Measurements from ENCODE around the gene TRIM43B. TPM values are rescaled to one million over a fixed set of nuclear protein-coding genes. Genes with fewer than 3 reads are reported as not detected.
A peak's percentile ranks its signal among the peaks of the same experiment; 100 is the strongest.
"Not testable (repeated sequence)": the region's sequence is repeated elsewhere in the genome, so short reads cannot be mapped to it uniquely, and the experiment has no call there.

The TRIM43B gene
- total RNA-seq: not detected

DNA sequence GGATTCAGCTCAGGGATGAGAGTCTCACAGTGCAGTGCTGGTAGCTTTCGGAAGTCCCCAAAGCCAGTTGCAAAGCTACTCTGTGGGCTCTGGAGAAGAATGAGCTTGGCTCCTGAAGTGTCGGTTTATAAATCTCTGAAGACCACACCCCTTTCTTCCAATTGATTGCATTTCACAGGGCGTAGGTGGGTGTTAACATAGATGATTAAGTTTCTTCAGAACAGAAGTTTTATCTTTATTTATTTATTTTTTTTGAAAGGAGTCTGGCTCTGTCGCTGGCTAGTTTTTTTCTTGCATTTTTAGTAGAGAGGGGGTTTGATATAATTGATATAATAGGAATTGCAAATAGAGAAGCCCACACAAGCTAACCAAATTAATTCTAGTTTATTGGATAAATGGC is at the start of gene TRIM43B:
TSS of gene TRIM43B (minus strand) at position 101 of the 400 bp plus-strand sequence. CDS start 2,040 bp downstream, outside the sequence.
- H3K4me1 ChIP-seq; H3K27me3 ChIP-seq; H3K4me3 ChIP-seq; H3K9me3 ChIP-seq; H3K27ac ChIP-seq; DNase-seq; H3K36me3 ChIP-seq; intact Hi-C loops (cut with DNase I): not testable (repeated sequence)
- 83% methylated on average over 1 of the region's 4 CpGs; no CpG with 5 or more reads in 1 of the 2 donors for WGBS, 2 donors

DNA sequence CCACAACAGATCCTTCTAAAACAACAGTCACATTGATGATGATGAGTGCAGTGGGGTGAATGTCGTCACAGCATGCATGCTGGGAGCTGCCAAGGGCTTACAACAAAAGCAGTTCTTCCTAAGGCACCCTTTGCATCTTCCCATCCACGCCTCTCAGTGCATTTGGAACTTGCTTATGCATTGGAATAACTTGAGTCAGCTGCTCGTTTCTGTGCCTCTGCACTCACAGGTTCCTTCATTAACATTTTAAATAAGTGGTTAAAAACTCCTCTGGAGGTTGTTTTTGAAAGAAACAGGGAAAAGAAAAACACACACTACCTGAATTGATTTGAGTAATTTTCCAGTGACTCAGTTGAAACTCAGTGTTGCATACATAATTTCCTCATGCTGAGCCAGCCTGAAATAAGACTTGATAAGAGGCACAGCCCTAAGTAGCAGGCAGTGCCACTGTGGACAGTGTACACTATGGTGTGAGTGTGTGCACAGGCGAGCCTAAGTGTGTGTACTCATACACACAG is 46.8 kb upstream of the TRIM43B start:
- intact Hi-C loops (cut with DNase I): no loop called here
- TF ChIP-seq, protein P1, sequence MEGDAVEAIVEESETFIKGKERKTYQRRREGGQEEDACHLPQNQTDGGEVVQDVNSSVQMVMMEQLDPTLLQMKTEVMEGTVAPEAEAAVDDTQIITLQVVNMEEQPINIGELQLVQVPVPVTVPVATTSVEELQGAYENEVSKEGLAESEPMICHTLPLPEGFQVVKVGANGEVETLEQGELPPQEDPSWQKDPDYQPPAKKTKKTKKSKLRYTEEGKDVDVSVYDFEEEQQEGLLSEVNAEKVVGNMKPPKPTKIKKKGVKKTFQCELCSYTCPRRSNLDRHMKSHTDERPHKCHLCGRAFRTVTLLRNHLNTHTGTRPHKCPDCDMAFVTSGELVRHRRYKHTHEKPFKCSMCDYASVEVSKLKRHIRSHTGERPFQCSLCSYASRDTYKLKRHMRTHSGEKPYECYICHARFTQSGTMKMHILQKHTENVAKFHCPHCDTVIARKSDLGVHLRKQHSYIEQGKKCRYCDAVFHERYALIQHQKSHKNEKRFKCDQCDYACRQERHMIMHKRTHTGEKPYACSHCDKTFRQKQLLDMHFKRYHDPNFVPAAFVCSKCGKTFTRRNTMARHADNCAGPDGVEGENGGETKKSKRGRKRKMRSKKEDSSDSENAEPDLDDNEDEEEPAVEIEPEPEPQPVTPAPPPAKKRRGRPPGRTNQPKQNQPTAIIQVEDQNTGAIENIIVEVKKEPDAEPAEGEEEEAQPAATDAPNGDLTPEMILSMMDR (IDR thresholded peaks at IDR 0.05): no peak
- Histone ChIP-seq H3K27me3 (no peaks in the 10 kb centered on the region), H3K27ac (no peak overlapping the region), H3K9me3 (no peaks in the 10 kb centered on the region), H3K36me3 (peaks cover 0 to 28% (median 0%) of the 10 kb centered on the region in 3 donors), H3K4me1 (peaks cover 3 to 17% (median 12%) of the 10 kb centered on the region in 3 donors), H3K4me3 (no peak overlapping the region)
- 78 to 79% methylated on average over 4 of the region's 4 CpGs for WGBS, 2 donors
- DNase-seq: no peak

DNA sequence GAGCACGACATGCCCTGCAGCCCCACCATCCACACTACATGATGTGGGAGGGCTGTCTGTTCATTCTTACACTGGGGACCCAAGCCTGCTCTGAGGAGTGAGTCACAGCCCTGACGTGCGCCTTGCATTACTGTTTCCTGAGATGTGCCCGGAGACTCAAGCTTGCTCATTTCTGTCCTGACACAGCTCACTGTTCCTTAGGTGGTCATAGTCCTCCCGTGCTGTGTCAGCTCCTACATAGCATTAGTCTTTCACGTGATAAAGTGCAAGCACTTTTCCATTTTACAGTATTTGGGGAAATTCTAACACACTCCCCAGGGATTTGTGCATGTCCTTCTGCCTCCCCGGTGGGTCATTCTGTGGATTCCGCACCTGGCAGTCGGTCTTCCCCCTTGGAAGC is 46.2 kb upstream of the TRIM43B start:
- Histone ChIP-seq H3K27ac (no peak overlapping the region), H3K36me3 (peaks cover 0 to 28% (median 0%) of the 10 kb centered on the region in 3 donors), H3K4me1 (peaks cover 4 to 23% (median 12%) of the 10 kb centered on the region in 3 donors), H3K4me3 (no peak overlapping the region), H3K9me3 (no peaks in the 10 kb centered on the region), H3K27me3 (no peaks in the 10 kb centered on the region)
- TF ChIP-seq, protein P1 (IDR thresholded peaks at IDR 0.05): no peak
- TF ChIP-seq POLR2A (IDR thresholded peaks at IDR 0.05): no peak
- no peak for DNase-seq
- intact Hi-C loops (cut with DNase I): no loop called here
- 69 to 83% methylated on average over 9 of the region's 9 CpGs for WGBS, 2 donors

DNA sequence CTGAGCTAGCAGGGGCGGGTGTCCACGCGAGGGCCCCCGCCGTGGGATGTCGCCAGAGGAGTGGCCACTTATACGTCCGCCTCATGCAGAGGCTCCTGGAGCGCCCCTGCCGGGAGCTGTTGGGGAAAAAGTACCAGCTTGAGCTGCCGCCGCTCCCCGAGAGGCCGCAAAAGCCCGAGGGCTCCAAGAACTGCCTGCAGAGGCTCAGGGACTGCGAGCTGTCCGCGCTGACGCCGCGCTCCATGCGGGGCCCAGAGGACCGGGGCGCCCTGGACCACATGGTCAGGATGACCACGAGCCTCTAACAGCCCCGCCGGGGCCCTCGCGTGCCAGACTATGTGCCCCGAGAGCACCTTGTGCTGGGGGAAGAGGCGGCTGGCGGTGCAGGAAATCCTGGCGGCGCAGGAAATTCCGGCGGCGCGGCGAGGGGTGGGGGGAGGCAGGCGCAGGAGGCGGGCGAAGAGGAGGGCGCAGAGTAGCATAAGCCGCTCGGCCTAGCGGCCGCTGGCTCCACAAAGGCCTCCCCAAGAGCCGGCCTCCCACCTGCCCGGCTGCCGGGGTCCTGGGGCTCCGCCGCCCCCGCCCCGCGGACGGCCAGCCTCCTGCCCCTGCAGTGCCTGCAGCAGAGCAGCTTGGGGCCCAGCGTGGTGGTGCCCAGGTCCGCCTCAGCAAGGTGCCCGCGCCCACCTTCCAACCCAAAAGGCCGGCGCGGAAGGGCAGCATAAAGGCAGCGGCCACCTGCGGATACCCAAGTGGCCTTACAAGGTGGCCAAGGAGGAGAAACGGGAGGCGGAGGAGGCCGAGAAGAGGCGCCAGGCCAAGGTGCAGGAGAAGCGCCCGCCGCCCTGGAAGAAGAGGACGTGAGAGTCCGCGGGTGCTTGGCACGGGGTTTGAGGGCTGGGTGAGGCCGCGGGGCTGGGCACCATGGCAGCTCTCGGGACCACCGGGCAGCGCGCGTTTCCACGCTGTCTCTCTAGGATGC is 42.1 kb upstream of the TRIM43B start:
- TF ChIP-seq, protein P1 (IDR thresholded peaks at IDR 0.05): no peak
- peak in 2 of 4 donors; percentile 4 to 14 for TF ChIP-seq POLR2A (IDR thresholded peaks at IDR 0.05)
- peaks cover 0 to 28% (median 0%) of the 10 kb centered on the region in 3 donors for H3K36me3 ChIP-seq
- H3K27ac ChIP-seq: peak overlapping the region; percentile 72 to 85 (median 82)
- peak overlapping the region; percentile 61 to 79 (median 66) for H3K4me3 ChIP-seq
- no peak for DNase-seq
- peaks cover 8 to 31% (median 12%) of the 10 kb centered on the region in 3 donors for H3K4me1 ChIP-seq
- 13 to 36% methylated on average over 15 to 16 of the region's 84 CpGs for WGBS, 2 donors
- intact Hi-C loops (cut with DNase I): no loop called here
- H3K9me3 ChIP-seq: no peaks in the 10 kb centered on the region
- no peaks in the 10 kb centered on the region for H3K27me3 ChIP-seq

DNA sequence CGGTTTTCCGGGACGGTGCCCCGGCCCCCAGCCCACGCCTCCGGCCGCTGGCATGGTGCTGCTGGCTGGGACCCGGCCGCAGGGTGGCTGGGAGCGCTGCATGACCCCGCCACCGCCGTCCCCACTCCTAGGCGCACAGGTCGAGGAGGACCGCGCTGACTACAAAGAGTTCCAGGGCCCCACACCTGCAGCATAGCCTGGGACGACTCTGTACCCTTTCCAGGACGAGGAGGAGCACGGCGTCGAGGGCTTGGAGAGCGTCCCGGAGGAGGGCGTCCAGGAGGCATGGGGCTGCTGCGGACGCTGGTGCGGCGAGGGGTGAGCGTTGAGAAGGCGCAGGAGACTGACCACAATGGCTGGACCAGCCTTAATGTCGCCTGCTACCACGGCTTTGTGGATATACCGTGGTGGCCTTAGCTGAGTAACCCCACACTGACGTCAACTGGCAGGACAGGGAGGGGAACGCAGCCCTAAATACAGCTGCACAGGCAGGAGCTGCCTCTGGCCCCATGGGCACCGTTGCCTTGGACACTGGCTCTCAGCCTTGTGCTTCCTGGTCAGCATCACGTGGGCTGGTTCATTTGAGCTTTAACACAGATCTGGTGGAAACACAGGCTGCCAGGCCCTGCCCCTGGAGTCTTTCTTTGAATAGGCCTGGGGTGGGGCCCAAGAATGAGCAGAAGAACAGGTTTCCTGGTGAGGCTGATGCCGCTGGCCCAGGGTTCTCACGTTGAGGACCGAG is 40.9 kb upstream of the TRIM43B start:
- H3K27me3 ChIP-seq: no peaks in the 10 kb centered on the region
- H3K27ac ChIP-seq: peak overlapping the region; percentile 72 to 85 (median 82)
- peaks cover 8 to 31% (median 12%) of the 10 kb centered on the region in 3 donors for H3K4me1 ChIP-seq
- peak overlapping the region; percentile 61 to 79 (median 66) for H3K4me3 ChIP-seq
- no peaks in the 10 kb centered on the region for H3K9me3 ChIP-seq
- peaks cover 0 to 17% (median 0%) of the 10 kb centered on the region in 3 donors for H3K36me3 ChIP-seq
- peak in 1 of 4 donors; percentile 11 for TF ChIP-seq POLR2A (IDR thresholded peaks at IDR 0.05)
- TF ChIP-seq, protein P1 (IDR thresholded peaks at IDR 0.05): no peak
- 74 to 93% methylated on average over 14 to 28 of the region's 41 CpGs for WGBS, 2 donors
- intact Hi-C loops (cut with DNase I): no loop called here
- DNase-seq: no peak

Measured in esophagus squamous epithelium (tissue), 5 donors.